ENCODE measurements around the gene BCKDHA. TPM values are rescaled to one million over a fixed set of nuclear protein-coding genes. Genes with fewer than 3 reads are reported as not detected.
"Not testable (repeated sequence)": the region's sequence is repeated elsewhere in the genome, so short reads cannot be mapped to it uniquely, and the experiment has no call there.

Gene BCKDHA
- total and polyA plus RNA-seq, 9 donors, result 3.8 to 43.8 (median 19.0) TPM

DNA sequence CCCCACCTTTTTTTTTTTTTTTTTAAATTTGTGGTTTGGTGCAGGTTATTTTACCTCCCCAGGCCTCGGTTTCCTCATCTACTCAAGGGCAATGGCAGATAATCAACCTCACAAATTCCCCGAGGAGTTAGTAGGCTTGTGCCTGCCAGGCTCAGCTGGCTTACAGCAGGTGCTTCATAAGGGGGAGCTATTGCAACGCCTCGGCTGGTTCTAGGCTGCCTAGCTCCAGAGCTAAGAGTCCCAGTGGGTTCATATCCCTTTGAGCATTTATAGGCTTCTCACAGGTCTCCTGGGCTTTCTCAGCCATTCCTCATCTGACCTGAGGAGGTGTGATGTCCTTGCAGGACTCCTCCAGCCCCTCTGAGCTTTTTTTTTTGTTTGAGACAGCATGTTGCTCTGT lies 10.6 kb downstream of the BCKDHA start:
- no peaks in the 10 kb centered on the region for H3K27me3 ChIP-seq
- 67 to 73% (median 67%) methylated on average over 4 of the region's 4 CpGs for WGBS, 3 donors
- no peaks in the 10 kb centered on the region for H3K4me1 ChIP-seq (ENCODE audit: insufficient read depth)
- no peak overlapping the region for H3K4me3 ChIP-seq
- no peak for DNase-seq
- no peak overlapping the region for H3K27ac ChIP-seq
- intact Hi-C loops (cut with DNase I), result no loop called here
- no peaks in the 10 kb centered on the region for H3K9me3 ChIP-seq
- TF ChIP-seq POLR2A (IDR thresholded peaks at IDR 0.05), result no peak
- TF ChIP-seq EP300 (IDR thresholded peaks at IDR 0.05), result no peak
- TF ChIP-seq, protein P1, sequence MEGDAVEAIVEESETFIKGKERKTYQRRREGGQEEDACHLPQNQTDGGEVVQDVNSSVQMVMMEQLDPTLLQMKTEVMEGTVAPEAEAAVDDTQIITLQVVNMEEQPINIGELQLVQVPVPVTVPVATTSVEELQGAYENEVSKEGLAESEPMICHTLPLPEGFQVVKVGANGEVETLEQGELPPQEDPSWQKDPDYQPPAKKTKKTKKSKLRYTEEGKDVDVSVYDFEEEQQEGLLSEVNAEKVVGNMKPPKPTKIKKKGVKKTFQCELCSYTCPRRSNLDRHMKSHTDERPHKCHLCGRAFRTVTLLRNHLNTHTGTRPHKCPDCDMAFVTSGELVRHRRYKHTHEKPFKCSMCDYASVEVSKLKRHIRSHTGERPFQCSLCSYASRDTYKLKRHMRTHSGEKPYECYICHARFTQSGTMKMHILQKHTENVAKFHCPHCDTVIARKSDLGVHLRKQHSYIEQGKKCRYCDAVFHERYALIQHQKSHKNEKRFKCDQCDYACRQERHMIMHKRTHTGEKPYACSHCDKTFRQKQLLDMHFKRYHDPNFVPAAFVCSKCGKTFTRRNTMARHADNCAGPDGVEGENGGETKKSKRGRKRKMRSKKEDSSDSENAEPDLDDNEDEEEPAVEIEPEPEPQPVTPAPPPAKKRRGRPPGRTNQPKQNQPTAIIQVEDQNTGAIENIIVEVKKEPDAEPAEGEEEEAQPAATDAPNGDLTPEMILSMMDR (IDR thresholded peaks at IDR 0.05), result no peak
- no peaks in the 10 kb centered on the region for H3K36me3 ChIP-seq

DNA sequence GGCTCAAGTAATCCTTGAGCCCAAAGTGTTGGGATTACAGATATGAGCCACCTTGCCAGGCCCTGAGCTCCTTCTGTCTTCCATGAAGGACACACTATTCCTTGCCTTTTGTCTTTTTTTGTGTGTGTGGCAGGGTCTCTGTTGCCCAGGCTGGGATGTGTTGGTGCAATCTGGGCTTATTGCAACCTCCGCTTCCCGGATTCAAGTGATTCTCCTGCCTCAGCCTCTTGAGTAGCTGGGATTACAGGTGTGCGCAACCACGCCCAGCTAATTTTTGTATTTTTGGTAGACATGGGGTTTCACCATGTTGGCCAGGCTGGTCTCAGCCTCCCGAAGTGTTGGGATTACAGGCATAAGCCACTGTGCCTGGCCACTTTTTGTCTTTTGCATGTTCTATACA lies 11.2 kb downstream of the BCKDHA start:
- H3K9me3 ChIP-seq; H3K27me3 ChIP-seq; intact Hi-C loops (cut with DNase I); H3K4me1 ChIP-seq (ENCODE audit: insufficient read depth); H3K36me3 ChIP-seq; H3K4me3 ChIP-seq; H3K27ac ChIP-seq; DNase-seq: not testable (repeated sequence)
- 94 to 95% (median 94%) methylated on average over 5 of the region's 5 CpGs for WGBS, 3 donors

DNA sequence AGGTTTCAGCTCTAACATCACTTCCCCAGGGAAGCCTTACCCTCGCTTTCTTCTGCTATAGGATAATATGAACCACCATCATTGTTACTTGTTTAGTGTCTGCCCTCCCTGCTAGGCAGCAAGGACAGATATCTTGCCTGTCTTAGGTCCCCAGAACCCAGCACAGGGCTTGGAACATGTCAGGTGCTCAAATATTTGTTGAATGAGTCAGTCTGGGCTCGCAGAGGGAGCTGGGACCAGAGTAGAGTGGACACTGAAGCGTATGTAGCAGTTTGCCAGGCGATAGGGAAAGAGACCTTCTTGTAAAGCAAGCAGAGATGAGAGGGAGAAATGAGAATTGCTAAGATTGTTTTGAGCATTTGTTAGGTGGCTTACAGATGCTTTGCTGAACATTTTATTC lies 11.7 kb downstream of the BCKDHA start:
- Histone ChIP-seq H3K4me3 (no peak overlapping the region), H3K9me3 (no peaks in the 10 kb centered on the region), H3K27me3 (no peaks in the 10 kb centered on the region), H3K4me1 (ENCODE audit: insufficient read depth) (no peaks in the 10 kb centered on the region), H3K36me3 (no peaks in the 10 kb centered on the region), H3K27ac (no peak overlapping the region)
- TF ChIP-seq, protein P1 (IDR thresholded peaks at IDR 0.05), result no peak
- TF ChIP-seq POLR2A (IDR thresholded peaks at IDR 0.05) (no peak), EP300 (IDR thresholded peaks at IDR 0.05) (no peak)
- no peak for DNase-seq
- 62 to 69% (median 66%) methylated on average over 4 of the region's 4 CpGs for WGBS, 3 donors
- intact Hi-C loops (cut with DNase I), result no loop called here

DNA sequence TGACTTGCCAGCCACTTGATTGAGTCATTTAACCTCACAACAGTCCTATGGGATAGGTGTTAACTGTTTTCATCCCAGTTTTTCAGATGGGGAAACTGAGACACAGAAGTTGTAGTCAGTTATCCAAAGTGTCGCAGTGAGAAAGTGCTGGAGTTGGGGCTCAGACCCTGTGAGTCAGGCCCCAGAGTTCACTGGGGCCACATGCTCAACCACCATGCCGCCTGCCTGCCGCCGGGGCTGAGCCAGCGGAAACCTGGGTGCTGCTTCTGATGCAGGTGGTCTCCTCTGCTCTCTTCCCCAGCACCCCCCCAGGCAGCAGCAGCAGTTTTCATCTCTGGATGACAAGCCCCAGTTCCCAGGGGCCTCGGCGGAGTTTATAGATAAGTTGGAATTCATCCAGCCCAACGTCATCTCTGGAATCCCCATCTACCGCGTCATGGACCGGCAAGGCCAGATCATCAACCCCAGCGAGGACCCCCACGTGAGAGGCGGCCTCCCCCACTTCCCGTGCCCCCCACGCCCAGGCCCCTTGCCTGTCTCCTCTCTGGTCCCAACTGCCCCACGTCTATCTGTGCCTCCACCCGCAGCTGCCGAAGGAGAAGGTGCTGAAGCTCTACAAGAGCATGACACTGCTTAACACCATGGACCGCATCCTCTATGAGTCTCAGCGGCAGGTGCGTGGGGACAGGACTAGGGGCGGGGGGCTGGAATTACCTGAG lies 12.9 kb downstream of the BCKDHA start:
- no peak for DNase-seq
- Histone ChIP-seq H3K4me1 (ENCODE audit: insufficient read depth) (no peaks in the 10 kb centered on the region), H3K9me3 (no peaks in the 10 kb centered on the region), H3K4me3 (no peak overlapping the region), H3K27me3 (no peaks in the 10 kb centered on the region), H3K27ac (no peak overlapping the region), H3K36me3 (no peaks in the 10 kb centered on the region)
- intact Hi-C loops (cut with DNase I), result no loop called here
- TF ChIP-seq, protein P1 (IDR thresholded peaks at IDR 0.05), result no peak
- TF ChIP-seq EP300 (IDR thresholded peaks at IDR 0.05) (no peak), POLR2A (IDR thresholded peaks at IDR 0.05) (no peak)
- 74 to 85% (median 80%) methylated on average over 23 of the region's 23 CpGs for WGBS, 3 donors

DNA sequence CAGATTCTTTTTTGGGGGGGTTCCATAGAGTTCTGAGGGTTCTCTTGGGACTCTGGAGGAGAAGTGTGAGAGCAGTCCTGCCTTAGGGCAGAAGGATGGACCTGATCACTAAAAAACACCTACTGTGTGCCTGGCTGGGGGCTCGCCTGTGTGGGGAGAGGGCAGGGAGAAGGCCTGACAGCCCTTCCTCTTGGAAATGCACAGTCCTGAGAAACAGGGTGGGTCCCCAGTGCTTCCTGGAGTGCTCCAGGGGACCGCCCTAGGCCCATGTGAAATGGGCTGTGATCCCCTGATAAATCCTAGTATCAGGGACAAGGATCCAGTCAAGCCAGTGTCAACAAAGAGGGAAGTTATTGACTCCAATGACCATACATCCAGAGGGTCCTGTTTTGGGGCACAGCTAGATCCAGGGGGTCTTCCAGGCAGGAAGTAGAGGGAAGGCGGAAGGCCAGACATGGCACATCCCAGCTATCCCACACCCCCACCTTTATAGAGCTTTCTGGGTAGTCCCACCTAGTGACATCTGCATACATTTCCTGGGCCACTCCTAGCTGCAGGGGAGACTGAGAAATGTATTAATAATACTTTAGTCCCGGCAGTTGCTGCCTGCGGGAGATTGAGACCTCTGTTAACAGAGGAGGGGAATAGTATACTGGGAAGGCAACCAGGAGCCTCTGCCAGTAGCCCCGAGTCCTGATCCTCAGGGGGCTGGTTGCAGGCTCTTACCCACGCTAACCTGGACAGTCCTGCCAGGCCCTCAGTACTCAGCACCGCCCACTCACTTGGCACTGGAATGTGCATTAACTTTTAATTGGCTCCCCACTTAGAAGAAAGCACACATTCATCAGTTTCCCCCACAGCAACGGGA lies 13.7 kb downstream of the BCKDHA start:
- Histone ChIP-seq H3K36me3 (no peaks in the 10 kb centered on the region), H3K4me3 (no peak overlapping the region), H3K27ac (no peak overlapping the region), H3K4me1 (ENCODE audit: insufficient read depth) (no peaks in the 10 kb centered on the region), H3K9me3 (no peaks in the 10 kb centered on the region), H3K27me3 (no peaks in the 10 kb centered on the region)
- intact Hi-C loops (cut with DNase I), result no loop called here
- TF ChIP-seq EP300 (IDR thresholded peaks at IDR 0.05) (no peak), POLR2A (IDR thresholded peaks at IDR 0.05) (no peak)
- TF ChIP-seq, protein P1 (IDR thresholded peaks at IDR 0.05), result no peak
- no peak for DNase-seq
- WGBS, 3 donors, result 67 to 77% (median 71%) methylated on average over 9 of the region's 9 CpGs
